ENCODE measurements around the gene CADM1. TPM values are rescaled to one million over a fixed set of nuclear protein-coding genes. Genes with fewer than 3 reads are reported as not detected.

CADM1 gene
- total RNA-seq, 1 experiment from 2014 or later: 12.9 TPM

GRCh38 chr11:115275045-115275444 is 229.2 kb downstream of the CADM1 start:
- intact Hi-C loops (cut with micrococcal nuclease; ENCODE audit: unreplicated experiment): no loop called here
- no peaks in the 10 kb centered on the region for H3K27me3 ChIP-seq (replicated peaks; ENCODE audit: insufficient read depth, low read depth, low read length, poor library complexity)
- H3K36me3 ChIP-seq (ENCODE audit: insufficient read depth, low read length, poor library complexity, severe bottlenecking): no peaks in the 10 kb centered on the region
- DNase-seq (ENCODE audit: low spot score): no peak
- no peaks in the 10 kb centered on the region for H3K4me1 ChIP-seq (ENCODE audit: insufficient read depth, low read length, poor library complexity, severe bottlenecking)
- H3K4me3 ChIP-seq (ENCODE audit: low read depth, low read length, poor library complexity, severe bottlenecking): no peak overlapping the region
- ChIA-PET POLR2A (ENCODE audit: low non-redundant PET) (no interaction called here), CTCF (no interaction called here)
- TF ChIP-seq, protein P1, sequence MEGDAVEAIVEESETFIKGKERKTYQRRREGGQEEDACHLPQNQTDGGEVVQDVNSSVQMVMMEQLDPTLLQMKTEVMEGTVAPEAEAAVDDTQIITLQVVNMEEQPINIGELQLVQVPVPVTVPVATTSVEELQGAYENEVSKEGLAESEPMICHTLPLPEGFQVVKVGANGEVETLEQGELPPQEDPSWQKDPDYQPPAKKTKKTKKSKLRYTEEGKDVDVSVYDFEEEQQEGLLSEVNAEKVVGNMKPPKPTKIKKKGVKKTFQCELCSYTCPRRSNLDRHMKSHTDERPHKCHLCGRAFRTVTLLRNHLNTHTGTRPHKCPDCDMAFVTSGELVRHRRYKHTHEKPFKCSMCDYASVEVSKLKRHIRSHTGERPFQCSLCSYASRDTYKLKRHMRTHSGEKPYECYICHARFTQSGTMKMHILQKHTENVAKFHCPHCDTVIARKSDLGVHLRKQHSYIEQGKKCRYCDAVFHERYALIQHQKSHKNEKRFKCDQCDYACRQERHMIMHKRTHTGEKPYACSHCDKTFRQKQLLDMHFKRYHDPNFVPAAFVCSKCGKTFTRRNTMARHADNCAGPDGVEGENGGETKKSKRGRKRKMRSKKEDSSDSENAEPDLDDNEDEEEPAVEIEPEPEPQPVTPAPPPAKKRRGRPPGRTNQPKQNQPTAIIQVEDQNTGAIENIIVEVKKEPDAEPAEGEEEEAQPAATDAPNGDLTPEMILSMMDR (conservative IDR thresholded peaks at IDR 0.05; ENCODE audit: low read depth, low read length): no peak
- TF ChIP-seq EZH2 (IDR thresholded peaks at IDR 0.05; ENCODE audit: borderline replicate concordance, low read depth, low read length, poor library complexity, severe bottlenecking): no peak
- no peaks in the 10 kb centered on the region for H3K9me3 ChIP-seq (ENCODE audit: low read depth, low read length, poor library complexity, severe bottlenecking)
- H3K27ac ChIP-seq (ENCODE audit: low read depth, low read length, poor library complexity, severe bottlenecking): no peak overlapping the region
- no TSS peak for BruUV-seq (replicated peaks)

GRCh38 chr11:115272925-115273324 is 231.3 kb downstream of the CADM1 start:
- Histone ChIP-seq H3K27me3 (replicated peaks; ENCODE audit: insufficient read depth, low read depth, low read length, poor library complexity) (no peaks in the 10 kb centered on the region), H3K4me3 (ENCODE audit: low read depth, low read length, poor library complexity, severe bottlenecking) (no peak overlapping the region), H3K36me3 (ENCODE audit: insufficient read depth, low read length, poor library complexity, severe bottlenecking) (no peaks in the 10 kb centered on the region), H3K9me3 (ENCODE audit: low read depth, low read length, poor library complexity, severe bottlenecking) (no peaks in the 10 kb centered on the region), H3K27ac (ENCODE audit: low read depth, low read length, poor library complexity, severe bottlenecking) (no peak overlapping the region), H3K4me1 (ENCODE audit: insufficient read depth, low read length, poor library complexity, severe bottlenecking) (no peaks in the 10 kb centered on the region)
- ChIA-PET CTCF (no interaction called here), POLR2A (ENCODE audit: low non-redundant PET) (no interaction called here)
- TF ChIP-seq, protein P1 (conservative IDR thresholded peaks at IDR 0.05; ENCODE audit: low read depth, low read length): no peak
- TF ChIP-seq EZH2 (IDR thresholded peaks at IDR 0.05; ENCODE audit: borderline replicate concordance, low read depth, low read length, poor library complexity, severe bottlenecking): no peak
- DNase-seq (ENCODE audit: low spot score): no peak
- no TSS peak for BruUV-seq (replicated peaks)
- intact Hi-C loops (cut with micrococcal nuclease; ENCODE audit: unreplicated experiment): no loop called here

DNA sequence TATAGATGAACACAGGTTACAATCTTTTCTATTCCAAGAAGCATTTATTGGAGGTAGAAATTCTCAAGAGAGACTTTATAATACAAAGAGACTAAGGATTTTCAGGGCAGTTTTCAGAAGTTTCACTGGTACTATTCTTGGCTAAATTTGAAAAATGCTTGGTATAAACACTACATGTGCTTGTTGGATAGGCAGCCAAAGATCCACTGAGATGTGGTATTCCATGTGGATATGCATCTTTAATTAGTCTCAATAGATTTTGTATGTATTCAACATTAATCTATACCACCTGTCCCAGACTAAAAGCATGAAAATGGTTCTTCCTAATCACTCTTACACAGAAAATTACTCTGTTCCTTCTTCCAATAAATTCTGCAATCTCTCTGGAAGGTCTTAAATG is 232.6 kb downstream of the CADM1 start:
- TF ChIP-seq, protein P1 (conservative IDR thresholded peaks at IDR 0.05; ENCODE audit: low read depth, low read length): no peak
- no peak for TF ChIP-seq EZH2 (IDR thresholded peaks at IDR 0.05; ENCODE audit: borderline replicate concordance, low read depth, low read length, poor library complexity, severe bottlenecking)
- POLR2A ChIA-PET (ENCODE audit: low non-redundant PET): no interaction called here
- Histone ChIP-seq H3K36me3 (ENCODE audit: insufficient read depth, low read length, poor library complexity, severe bottlenecking) (no peaks in the 10 kb centered on the region), H3K27me3 (replicated peaks; ENCODE audit: insufficient read depth, low read depth, low read length, poor library complexity) (no peaks in the 10 kb centered on the region), H3K9me3 (ENCODE audit: low read depth, low read length, poor library complexity, severe bottlenecking) (no peaks in the 10 kb centered on the region), H3K27ac (ENCODE audit: low read depth, low read length, poor library complexity, severe bottlenecking) (no peak overlapping the region), H3K4me1 (ENCODE audit: insufficient read depth, low read length, poor library complexity, severe bottlenecking) (no peaks in the 10 kb centered on the region), H3K4me3 (ENCODE audit: low read depth, low read length, poor library complexity, severe bottlenecking) (no peak overlapping the region)
- BruUV-seq (replicated peaks): no TSS peak
- no peak for DNase-seq (ENCODE audit: low spot score)
- intact Hi-C loops (cut with micrococcal nuclease; ENCODE audit: unreplicated experiment): no loop called here
- CTCF ChIA-PET: no interaction called here
